ENCODE measurements around the gene TUBGCP2. TPM values are rescaled to one million over a fixed set of nuclear protein-coding genes. Genes with fewer than 3 reads are reported as not detected.

TUBGCP2 gene
- total and polyA plus RNA-seq, 2 donors from 2014 or later: 61.4 to 93.3 TPM

DNA sequence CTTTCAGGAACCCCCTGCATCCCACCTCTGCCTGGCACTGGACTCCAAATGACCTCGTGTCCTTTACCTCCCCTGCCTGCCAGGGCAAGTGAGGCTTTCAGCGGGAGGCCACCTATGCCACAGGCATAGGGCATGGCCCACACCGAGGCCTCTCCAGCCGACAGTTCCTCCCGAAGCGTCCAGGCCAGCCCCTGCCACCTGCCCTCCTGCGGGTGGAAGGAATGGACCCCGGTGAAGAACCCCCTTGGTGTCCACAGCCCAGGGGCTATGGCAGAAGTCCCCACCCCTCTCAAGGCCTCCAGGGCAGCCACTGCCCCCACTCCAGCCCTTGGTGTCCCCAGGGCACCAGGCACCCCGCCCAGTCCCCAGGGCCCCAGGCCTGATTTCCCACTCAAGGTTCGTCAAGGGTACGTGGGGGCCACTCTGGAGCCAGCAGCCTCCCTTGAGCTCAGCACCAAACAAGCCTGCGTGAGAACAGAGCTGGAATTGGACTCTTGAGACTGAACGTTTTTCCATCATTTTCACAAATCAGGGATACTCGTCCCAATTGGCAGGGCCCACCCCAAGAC, 46.1 kb upstream of the TUBGCP2 start:
- TF ChIP-seq CTCF (IDR thresholded peaks at IDR 0.05; ENCODE audit: borderline replicate concordance, extremely low read depth, insufficient read depth): no peak
- Histone ChIP-seq H3K9ac (ENCODE audit: low read length in 3 of 3) (no peak overlapping the region), H3K27ac (ENCODE audit: low read depth in 2 of 2, low read length in 2 of 2) (no peak overlapping the region), H3K4me3 (ENCODE audit: low read length in 3 of 3) (no peak overlapping the region), H3K36me3 (ENCODE audit: control insufficient read depth in 2 of 3, insufficient read depth in 3 of 3, low read length in 3 of 3) (no peaks in the 10 kb centered on the region), H3K9me3 (ENCODE audit: control insufficient read depth in 2 of 3, insufficient read depth in 1 of 3, low read length in 3 of 3) (no peaks in the 10 kb centered on the region), H3K4me1 (ENCODE audit: control insufficient read depth in 2 of 3, insufficient read depth in 2 of 3, low read depth in 1 of 3, low read length in 3 of 3) (peaks cover 0 to 9% (median 0%) of the 10 kb centered on the region in 3 donors), H3K27me3 (ENCODE audit: control insufficient read depth, insufficient read depth, low read length) (no peaks in the 10 kb centered on the region)
- no peak for FAIRE-seq
- intact Hi-C loops (cut with DNase I): no loop called here
- DNase-seq: no peak

GRCh38 chr10:133353988-133354605, 45.4 kb upstream of the TUBGCP2 start:
- TF ChIP-seq CTCF (IDR thresholded peaks at IDR 0.05; ENCODE audit: borderline replicate concordance, extremely low read depth, insufficient read depth): no peak
- DNase-seq (no peak), FAIRE-seq (no peak)
- H3K4me3 ChIP-seq (ENCODE audit: low read length in 3 of 3): no peak overlapping the region
- no peak overlapping the region for H3K9ac ChIP-seq (ENCODE audit: low read length in 3 of 3)
- H3K27ac ChIP-seq (ENCODE audit: low read depth in 2 of 2, low read length in 2 of 2): no peak overlapping the region
- no peaks in the 10 kb centered on the region for H3K9me3 ChIP-seq (ENCODE audit: control insufficient read depth in 2 of 3, insufficient read depth in 1 of 3, low read length in 3 of 3)
- intact Hi-C loops (cut with DNase I): no loop called here
- H3K27me3 ChIP-seq (ENCODE audit: control insufficient read depth, insufficient read depth, low read length): no peaks in the 10 kb centered on the region
- peaks cover 0 to 9% (median 0%) of the 10 kb centered on the region in 3 donors for H3K4me1 ChIP-seq (ENCODE audit: control insufficient read depth in 2 of 3, insufficient read depth in 2 of 3, low read depth in 1 of 3, low read length in 3 of 3)
- H3K36me3 ChIP-seq (ENCODE audit: control insufficient read depth in 2 of 3, insufficient read depth in 3 of 3, low read length in 3 of 3): no peaks in the 10 kb centered on the region

- H3K36me3 ChIP-seq (ENCODE audit: control insufficient read depth in 2 of 3, insufficient read depth in 3 of 3, low read length in 3 of 3): no peaks in the 10 kb centered on the region
- no peak overlapping the region for H3K27ac ChIP-seq (ENCODE audit: low read depth in 2 of 2, low read length in 2 of 2)
- peaks cover 0 to 9% (median 0%) of the 10 kb centered on the region in 3 donors for H3K4me1 ChIP-seq (ENCODE audit: control insufficient read depth in 2 of 3, insufficient read depth in 2 of 3, low read depth in 1 of 3, low read length in 3 of 3)
- no peaks in the 10 kb centered on the region for H3K27me3 ChIP-seq (ENCODE audit: control insufficient read depth, insufficient read depth, low read length)
- FAIRE-seq: no peak
- TF ChIP-seq CTCF (IDR thresholded peaks at IDR 0.05; ENCODE audit: borderline replicate concordance, extremely low read depth, insufficient read depth): no peak
- H3K9ac ChIP-seq (ENCODE audit: low read length in 3 of 3): no peak overlapping the region
- no peaks in the 10 kb centered on the region for H3K9me3 ChIP-seq (ENCODE audit: control insufficient read depth in 2 of 3, insufficient read depth in 1 of 3, low read length in 3 of 3)
- DNase-seq: no peak
- no peak overlapping the region for H3K4me3 ChIP-seq (ENCODE audit: low read length in 3 of 3)
- intact Hi-C loops (cut with DNase I): no loop called here
Observed at GRCh38 chr10:133353202-133353959, 44.7 kb upstream of the TUBGCP2 start.
